WTC11 (cell line): Measurements from ENCODE around the gene GALNT2. TPM values are rescaled to one million over a fixed set of nuclear protein-coding genes. Genes with fewer than 3 reads are reported as not detected.

Source experiments
- ATAC-seq: fragments of 200-7000 bp; cut with Tn5 transposase; 2 replicates; pipeline ENCODE4 v1.10.0; 2021; ENCODE audit warnings: mild to moderate bottlenecking, moderate library complexity
- CTCF ChIA-PET: fragments of 300-600 bp; sonication (Branson Sonifier 250); formaldehyde crosslinking; loops from one replicate; lab custom pipeline; 2021; ENCODE audit warnings: antibody characterized with exemption; lab: Charles Lee
- POLR2A ChIA-PET: fragments of 350-600 bp; sonication (Branson Sonifier 250); formaldehyde crosslinking; loops from one replicate; lab custom pipeline; 2021; ENCODE audit warnings: antibody characterized with exemption; lab: Charles Lee
- DNase-seq: peaks from one replicate; pipeline ENCODE4 v3.0.0; 2021; ENCODE audit warnings: low spot score
- H3K27ac Mint-ChIP-seq: 2 replicates; pipeline ENCODE4 v1.8.0; 2021; ENCODE audit warnings: mixed read lengths
- H3K27me3 Mint-ChIP-seq: 2 replicates; pipeline ENCODE4 v1.8.0; 2021; ENCODE audit warnings: low read depth, mild to moderate bottlenecking, moderate library complexity, mixed read lengths
- H3K36me3 Mint-ChIP-seq: 2 replicates; pipeline ENCODE4 v1.8.0; 2021; ENCODE audit warnings: mixed read lengths
- H3K4me1 Mint-ChIP-seq: 2 replicates; pipeline ENCODE4 v1.8.0; 2022; ENCODE audit warnings: mixed read lengths
- H3K4me3 Mint-ChIP-seq: 2 replicates; pipeline ENCODE4 v1.8.0; 2021; ENCODE audit warnings: mild to moderate bottlenecking, moderate library complexity, mixed read lengths
- H3K9me3 Mint-ChIP-seq: 2 replicates; pipeline ENCODE4 v1.8.0; 2021; ENCODE audit warnings: mixed read lengths
- ATF1 ChIP-seq: sonication (generic); formaldehyde crosslinking; IDR thresholded peaks from 2 replicates; pipeline ENCODE4 v1.8.1; 2023; ENCODE audit warnings: mild to moderate bottlenecking, moderate library complexity, missing genetic modification reagents
- CREM ChIP-seq: sonication (generic); formaldehyde crosslinking; IDR thresholded peaks from 2 replicates; pipeline ENCODE4 v1.8.1; 2022; ENCODE audit warnings: mild to moderate bottlenecking, missing genetic modification reagents, moderate library complexity
- EMX1 ChIP-seq: fragments of 250-450 bp; sonication (Bioruptor Pico); IDR thresholded peaks from 2 replicates; pipeline ENCODE4 v1.8.0; 2021; ENCODE audit warnings: mild to moderate bottlenecking
- FOXJ3 ChIP-seq: sonication (generic); formaldehyde crosslinking; IDR thresholded peaks from 2 replicates; pipeline ENCODE4 v1.9.0; 2021; ENCODE audit warnings: missing genetic modification reagents, mild to moderate bottlenecking, borderline replicate concordance
- FOXK1 ChIP-seq: sonication (generic); formaldehyde crosslinking; IDR thresholded peaks from 2 replicates; pipeline ENCODE4 v1.8.0; 2022; ENCODE audit warnings: mild to moderate bottlenecking, moderate library complexity, missing genetic modification reagents
- JAZF1 ChIP-seq: fragments of 250-450 bp; sonication (Bioruptor Pico); IDR thresholded peaks from 2 replicates; pipeline ENCODE4 v1.9.0; 2021; ENCODE audit warnings: moderate library complexity, mild to moderate bottlenecking, inconsistent platforms
- MXD4 ChIP-seq: fragments of 250-450 bp; sonication (Bioruptor Pico); IDR thresholded peaks from 2 replicates; pipeline ENCODE4 v1.8.0; 2021; ENCODE audit warnings: mild to moderate bottlenecking, moderate library complexity, borderline replicate concordance
- MYBL2 ChIP-seq: sonication (generic); formaldehyde crosslinking; IDR thresholded peaks from 2 replicates; pipeline ENCODE4 v1.8.1; 2023; ENCODE audit warnings: mild to moderate bottlenecking, moderate library complexity, missing genetic modification reagents
- NFE2L1 ChIP-seq: sonication (generic); formaldehyde crosslinking; IDR thresholded peaks from 2 replicates; pipeline ENCODE4 v1.8.1; 2023; ENCODE audit warnings: missing genetic modification reagents
- NFYB ChIP-seq: sonication (generic); formaldehyde crosslinking; conservative IDR thresholded peaks from 2 replicates; pipeline ENCODE4 v1.8.0; 2022; ENCODE audit warnings: low read depth, missing genetic modification reagents
- OVOL2 ChIP-seq: fragments of 250-450 bp; sonication (Bioruptor Pico); IDR thresholded peaks from 2 replicates; pipeline ENCODE4 v1.9.0; 2021; ENCODE audit warnings: mild to moderate bottlenecking, borderline replicate concordance
- PRRX2 ChIP-seq: fragments of 250-450 bp; sonication (Bioruptor Pico); IDR thresholded peaks from 2 replicates; pipeline ENCODE4 v1.8.0; 2021; ENCODE audit warnings: mild to moderate bottlenecking
- RELA ChIP-seq: sonication (generic); formaldehyde crosslinking; IDR thresholded peaks from 2 replicates; pipeline ENCODE4 v1.8.1; 2022; ENCODE audit warnings: missing genetic modification reagents, mild to moderate bottlenecking, borderline replicate concordance
- SMAD4 ChIP-seq: sonication (generic); formaldehyde crosslinking; IDR thresholded peaks from 2 replicates; pipeline ENCODE4 v1.8.0; 2022; ENCODE audit warnings: mild to moderate bottlenecking, missing genetic modification reagents
- total RNA-seq: library from RNA; stranded (reverse); gene quantifications from 3 replicates; pipeline ENCODE4 v1.2.3, GENCODE V29; 2021
- TF ChIP-seq, protein P1 (sequence below): sonication (generic); formaldehyde crosslinking; IDR thresholded peaks from 2 replicates; pipeline ENCODE4 v1.8.0; 2022; ENCODE audit warnings: missing genetic modification reagents
- TF ChIP-seq, protein P2 (sequence below): sonication (generic); formaldehyde crosslinking; IDR thresholded peaks from 2 replicates; pipeline ENCODE4 v1.8.1; 2022; ENCODE audit warnings: low read depth, missing genetic modification reagents, borderline replicate concordance
- TF ChIP-seq, protein P3 (sequence below): fragments of 200-600 bp; IDR thresholded peaks from 2 replicates; pipeline ENCODE4 v1.8.0; 2022; ENCODE audit warnings: antibody characterized with exemption
- TF ChIP-seq, protein P4 (sequence below): sonication (generic); formaldehyde crosslinking; conservative IDR thresholded peaks from 2 replicates; pipeline ENCODE4 v1.8.1; 2023; ENCODE audit warnings: mild to moderate bottlenecking, low read depth, missing genetic modification reagents, moderate library complexity
- TF ChIP-seq, protein P5 (sequence below): fragments of 250-450 bp; sonication (Bioruptor Pico); IDR thresholded peaks from 2 replicates; pipeline ENCODE4 v2.1.2; 2022; ENCODE audit warnings: mild to moderate bottlenecking, moderate library complexity
- TF ChIP-seq, protein P6 (sequence below): sonication (generic); formaldehyde crosslinking; IDR thresholded peaks from 2 replicates; pipeline ENCODE4 v1.8.0; 2022; ENCODE audit warnings: mild to moderate bottlenecking, missing genetic modification reagents

GALNT2 gene
- total RNA-seq, 1 experiment from 2014 or later, result 74.8 TPM

DNA sequence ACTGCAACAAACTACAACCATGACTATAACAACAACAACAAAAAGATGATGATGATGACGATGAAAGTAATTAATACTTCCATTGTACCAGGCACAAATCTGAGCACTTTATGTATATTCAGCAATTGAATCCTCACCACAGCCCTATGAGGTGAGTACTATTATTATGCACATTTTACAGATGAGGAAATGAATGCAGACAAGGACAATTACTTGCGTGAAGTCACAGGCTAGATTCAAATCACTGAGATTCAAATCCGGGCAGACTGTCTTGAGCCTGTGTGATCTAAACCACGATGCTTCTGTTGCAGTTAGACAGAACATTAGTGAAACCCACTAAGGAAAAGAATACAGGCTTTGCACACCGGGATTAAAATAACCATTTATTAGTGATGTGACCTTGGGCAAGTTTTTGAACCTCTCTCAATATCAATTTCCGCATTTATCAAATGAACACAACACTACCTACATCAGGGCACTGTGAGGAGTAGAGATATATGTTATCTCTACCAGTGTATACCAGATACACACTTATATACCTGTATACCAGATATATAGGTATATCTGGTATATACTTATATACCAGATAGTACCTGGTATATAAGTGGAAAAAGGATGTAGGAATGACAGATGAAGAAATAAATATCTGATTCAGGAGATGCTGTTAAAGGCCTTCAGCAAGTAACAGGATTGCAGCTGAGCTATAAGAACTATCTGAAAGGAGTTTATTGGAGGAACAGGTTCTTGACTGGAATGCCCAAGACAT, 34.3 kb upstream of the GALNT2 start:
- CTCF ChIA-PET, result no interaction called here
- DNase-seq (no peak), ATAC-seq (no peak)
- no peak overlapping the region for H3K27ac Mint-ChIP-seq
- H3K36me3 Mint-ChIP-seq, result no peaks in the 10 kb centered on the region
- peaks cover 8% of the 10 kb centered on the region for H3K9me3 Mint-ChIP-seq
- peaks cover 22% of the 10 kb centered on the region for H3K4me1 Mint-ChIP-seq
- H3K4me3 Mint-ChIP-seq, result no peak overlapping the region
- POLR2A ChIA-PET, result no interaction called here
- H3K27me3 Mint-ChIP-seq, result no peaks in the 10 kb centered on the region
- TF ChIP-seq RELA (CRISPR knock-in tag) (no peak), MYBL2 (CRISPR knock-in tag) (no peak), PRRX2 (no peak), FOXK1 (CRISPR knock-in tag) (no peak), FOXJ3 (CRISPR knock-in tag) (no peak), MXD4 (CRISPR knock-in tag) (no peak), OVOL2 (CRISPR knock-in tag) (no peak), CREM (CRISPR knock-in tag) (no peak), NFE2L1 (CRISPR knock-in tag) (no peak), ATF1 (CRISPR knock-in tag) (no peak), JAZF1 (CRISPR knock-in tag) (no peak), NFYB (no peak), SMAD4 (no peak), EMX1 (no peak)
- TF ChIP-seq, protein P1, sequence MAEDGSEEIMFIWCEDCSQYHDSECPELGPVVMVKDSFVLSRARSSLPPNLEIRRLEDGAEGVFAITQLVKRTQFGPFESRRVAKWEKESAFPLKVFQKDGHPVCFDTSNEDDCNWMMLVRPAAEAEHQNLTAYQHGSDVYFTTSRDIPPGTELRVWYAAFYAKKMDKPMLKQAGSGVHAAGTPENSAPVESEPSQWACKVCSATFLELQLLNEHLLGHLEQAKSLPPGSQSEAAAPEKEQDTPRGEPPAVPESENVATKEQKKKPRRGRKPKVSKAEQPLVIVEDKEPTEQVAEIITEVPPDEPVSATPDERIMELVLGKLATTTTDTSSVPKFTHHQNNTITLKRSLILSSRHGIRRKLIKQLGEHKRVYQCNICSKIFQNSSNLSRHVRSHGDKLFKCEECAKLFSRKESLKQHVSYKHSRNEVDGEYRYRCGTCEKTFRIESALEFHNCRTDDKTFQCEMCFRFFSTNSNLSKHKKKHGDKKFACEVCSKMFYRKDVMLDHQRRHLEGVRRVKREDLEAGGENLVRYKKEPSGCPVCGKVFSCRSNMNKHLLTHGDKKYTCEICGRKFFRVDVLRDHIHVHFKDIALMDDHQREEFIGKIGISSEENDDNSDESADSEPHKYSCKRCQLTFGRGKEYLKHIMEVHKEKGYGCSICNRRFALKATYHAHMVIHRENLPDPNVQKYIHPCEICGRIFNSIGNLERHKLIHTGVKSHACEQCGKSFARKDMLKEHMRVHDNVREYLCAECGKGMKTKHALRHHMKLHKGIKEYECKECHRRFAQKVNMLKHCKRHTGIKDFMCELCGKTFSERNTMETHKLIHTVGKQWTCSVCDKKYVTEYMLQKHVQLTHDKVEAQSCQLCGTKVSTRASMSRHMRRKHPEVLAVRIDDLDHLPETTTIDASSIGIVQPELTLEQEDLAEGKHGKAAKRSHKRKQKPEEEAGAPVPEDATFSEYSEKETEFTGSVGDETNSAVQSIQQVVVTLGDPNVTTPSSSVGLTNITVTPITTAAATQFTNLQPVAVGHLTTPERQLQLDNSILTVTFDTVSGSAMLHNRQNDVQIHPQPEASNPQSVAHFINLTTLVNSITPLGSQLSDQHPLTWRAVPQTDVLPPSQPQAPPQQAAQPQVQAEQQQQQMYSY, result no peak
- TF ChIP-seq, protein P2, sequence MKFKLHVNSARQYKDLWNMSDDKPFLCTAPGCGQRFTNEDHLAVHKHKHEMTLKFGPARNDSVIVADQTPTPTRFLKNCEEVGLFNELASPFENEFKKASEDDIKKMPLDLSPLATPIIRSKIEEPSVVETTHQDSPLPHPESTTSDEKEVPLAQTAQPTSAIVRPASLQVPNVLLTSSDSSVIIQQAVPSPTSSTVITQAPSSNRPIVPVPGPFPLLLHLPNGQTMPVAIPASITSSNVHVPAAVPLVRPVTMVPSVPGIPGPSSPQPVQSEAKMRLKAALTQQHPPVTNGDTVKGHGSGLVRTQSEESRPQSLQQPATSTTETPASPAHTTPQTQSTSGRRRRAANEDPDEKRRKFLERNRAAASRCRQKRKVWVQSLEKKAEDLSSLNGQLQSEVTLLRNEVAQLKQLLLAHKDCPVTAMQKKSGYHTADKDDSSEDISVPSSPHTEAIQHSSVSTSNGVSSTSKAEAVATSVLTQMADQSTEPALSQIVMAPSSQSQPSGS, result no peak
- TF ChIP-seq, protein P3, sequence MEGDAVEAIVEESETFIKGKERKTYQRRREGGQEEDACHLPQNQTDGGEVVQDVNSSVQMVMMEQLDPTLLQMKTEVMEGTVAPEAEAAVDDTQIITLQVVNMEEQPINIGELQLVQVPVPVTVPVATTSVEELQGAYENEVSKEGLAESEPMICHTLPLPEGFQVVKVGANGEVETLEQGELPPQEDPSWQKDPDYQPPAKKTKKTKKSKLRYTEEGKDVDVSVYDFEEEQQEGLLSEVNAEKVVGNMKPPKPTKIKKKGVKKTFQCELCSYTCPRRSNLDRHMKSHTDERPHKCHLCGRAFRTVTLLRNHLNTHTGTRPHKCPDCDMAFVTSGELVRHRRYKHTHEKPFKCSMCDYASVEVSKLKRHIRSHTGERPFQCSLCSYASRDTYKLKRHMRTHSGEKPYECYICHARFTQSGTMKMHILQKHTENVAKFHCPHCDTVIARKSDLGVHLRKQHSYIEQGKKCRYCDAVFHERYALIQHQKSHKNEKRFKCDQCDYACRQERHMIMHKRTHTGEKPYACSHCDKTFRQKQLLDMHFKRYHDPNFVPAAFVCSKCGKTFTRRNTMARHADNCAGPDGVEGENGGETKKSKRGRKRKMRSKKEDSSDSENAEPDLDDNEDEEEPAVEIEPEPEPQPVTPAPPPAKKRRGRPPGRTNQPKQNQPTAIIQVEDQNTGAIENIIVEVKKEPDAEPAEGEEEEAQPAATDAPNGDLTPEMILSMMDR, result no peak
- TF ChIP-seq, protein P4, sequence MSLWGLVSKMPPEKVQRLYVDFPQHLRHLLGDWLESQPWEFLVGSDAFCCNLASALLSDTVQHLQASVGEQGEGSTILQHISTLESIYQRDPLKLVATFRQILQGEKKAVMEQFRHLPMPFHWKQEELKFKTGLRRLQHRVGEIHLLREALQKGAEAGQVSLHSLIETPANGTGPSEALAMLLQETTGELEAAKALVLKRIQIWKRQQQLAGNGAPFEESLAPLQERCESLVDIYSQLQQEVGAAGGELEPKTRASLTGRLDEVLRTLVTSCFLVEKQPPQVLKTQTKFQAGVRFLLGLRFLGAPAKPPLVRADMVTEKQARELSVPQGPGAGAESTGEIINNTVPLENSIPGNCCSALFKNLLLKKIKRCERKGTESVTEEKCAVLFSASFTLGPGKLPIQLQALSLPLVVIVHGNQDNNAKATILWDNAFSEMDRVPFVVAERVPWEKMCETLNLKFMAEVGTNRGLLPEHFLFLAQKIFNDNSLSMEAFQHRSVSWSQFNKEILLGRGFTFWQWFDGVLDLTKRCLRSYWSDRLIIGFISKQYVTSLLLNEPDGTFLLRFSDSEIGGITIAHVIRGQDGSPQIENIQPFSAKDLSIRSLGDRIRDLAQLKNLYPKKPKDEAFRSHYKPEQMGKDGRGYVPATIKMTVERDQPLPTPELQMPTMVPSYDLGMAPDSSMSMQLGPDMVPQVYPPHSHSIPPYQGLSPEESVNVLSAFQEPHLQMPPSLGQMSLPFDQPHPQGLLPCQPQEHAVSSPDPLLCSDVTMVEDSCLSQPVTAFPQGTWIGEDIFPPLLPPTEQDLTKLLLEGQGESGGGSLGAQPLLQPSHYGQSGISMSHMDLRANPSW (CRISPR knock-in tag), result no peak
- TF ChIP-seq, protein P5, sequence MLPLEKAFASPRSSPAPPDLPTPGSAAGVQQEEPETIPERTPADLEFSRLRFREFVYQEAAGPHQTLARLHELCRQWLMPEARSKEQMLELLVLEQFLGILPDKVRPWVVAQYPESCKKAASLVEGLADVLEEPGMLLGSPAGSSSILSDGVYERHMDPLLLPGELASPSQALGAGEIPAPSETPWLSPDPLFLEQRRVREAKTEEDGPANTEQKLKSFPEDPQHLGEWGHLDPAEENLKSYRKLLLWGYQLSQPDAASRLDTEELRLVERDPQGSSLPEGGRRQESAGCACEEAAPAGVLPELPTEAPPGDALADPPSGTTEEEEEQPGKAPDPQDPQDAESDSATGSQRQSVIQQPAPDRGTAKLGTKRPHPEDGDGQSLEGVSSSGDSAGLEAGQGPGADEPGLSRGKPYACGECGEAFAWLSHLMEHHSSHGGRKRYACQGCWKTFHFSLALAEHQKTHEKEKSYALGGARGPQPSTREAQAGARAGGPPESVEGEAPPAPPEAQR (CRISPR knock-in tag), result no peak
- TF ChIP-seq, protein P6, sequence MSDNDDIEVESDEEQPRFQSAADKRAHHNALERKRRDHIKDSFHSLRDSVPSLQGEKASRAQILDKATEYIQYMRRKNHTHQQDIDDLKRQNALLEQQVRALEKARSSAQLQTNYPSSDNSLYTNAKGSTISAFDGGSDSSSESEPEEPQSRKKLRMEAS (CRISPR knock-in tag), result no peak
